IMR-90 (cell line): ENCODE measurements around the gene LHFPL5. TPM values are rescaled to one million over a fixed set of nuclear protein-coding genes. Genes with fewer than 3 reads are reported as not detected.

Experiments used
- ATAC-seq: fragments of 200-7000 bp; cut with Tn5 transposase; 2 replicates; pipeline ENCODE4 v1.9.1; 2020; ENCODE audit warnings: low read depth, mild to moderate bottlenecking, moderate library complexity
- BruUV-seq: library from RNA; stranded (reverse); fragments of 400-500 nt; replicated peaks from 2 replicates; lab custom pipeline; 2021; lab: Mats Ljungman, UMichigan
- CTCF ChIA-PET: fragments of 300-600 bp; formaldehyde crosslinking; extraction: SDS; loops from one replicate; lab custom pipeline; 2021; ENCODE audit warnings: antibody characterized with exemption; lab: Yijun Ruan, JAX
- POLR2A ChIA-PET: fragments of 300-600 bp; sonication (Branson Sonifier 250); formaldehyde crosslinking; loops from one replicate; lab custom pipeline; 2022; ENCODE audit warnings: antibody characterized with exemption; ENCODE audit not compliant: unreplicated experiment; lab: Charles Lee
- DNase-seq: peaks from one replicate; pipeline ENCODE4 v3.0.0; 2013
- H2AFZ ChIP-seq: replicated peaks from 2 replicates; pipeline ENCODE3; 2013; ENCODE audit warnings: low read length, mild to moderate bottlenecking; ENCODE audit not compliant: poor library complexity
- H2AK5ac ChIP-seq: 2 replicates; pipeline ENCODE4 v1.6.1; 2013; ENCODE audit warnings: low read depth, low read length, inconsistent platforms
- H2AK9ac ChIP-seq: replicated peaks from 2 replicates; pipeline ENCODE3; 2013; ENCODE audit warnings: mild to moderate bottlenecking, low read depth, low read length, moderate library complexity; ENCODE audit not compliant: poor library complexity
- H2BK120ac ChIP-seq: 2 replicates; pipeline ENCODE4 v1.6.1; 2013; ENCODE audit warnings: low read depth, low read length, inconsistent platforms
- H2BK15ac ChIP-seq: 3 replicates; pipeline ENCODE4 v1.6.1; 2013; ENCODE audit warnings: low read depth, low read length, inconsistent platforms
- H2BK20ac ChIP-seq: 2 replicates; pipeline ENCODE4 v1.6.1; 2013; ENCODE audit warnings: low read depth, mild to moderate bottlenecking, inconsistent platforms, low read length, moderate library complexity
- H2BK5ac ChIP-seq: 2 replicates; pipeline ENCODE4 v1.6.1; 2013; ENCODE audit warnings: mild to moderate bottlenecking, low read depth, low read length, inconsistent platforms; ENCODE audit not compliant: poor library complexity, severe bottlenecking
- H3K14ac ChIP-seq: replicated peaks from 2 replicates; pipeline ENCODE4 v1.6.1; 2013; ENCODE audit warnings: low read depth, low read length, inconsistent platforms
- H3K18ac ChIP-seq: 2 replicates; pipeline ENCODE4 v1.6.1; 2013; ENCODE audit warnings: low read depth, low read length, control low read depth
- H3K23ac ChIP-seq: 2 replicates; pipeline ENCODE4 v1.6.1; 2013; ENCODE audit warnings: low read depth, low read length, inconsistent platforms
- H3K27ac ChIP-seq: 2 replicates; pipeline ENCODE4 v1.5.1; 2013; ENCODE audit warnings: mild to moderate bottlenecking, control low read depth, low read length; ENCODE audit not compliant: insufficient read depth
- H3K27me3 ChIP-seq: 2 replicates; pipeline ENCODE4 v1.6.1; 2013; ENCODE audit warnings: low read length; ENCODE audit not compliant: control insufficient read depth, insufficient read depth
- H3K36me3 ChIP-seq: 2 replicates; pipeline ENCODE4 v1.6.1; 2013; ENCODE audit warnings: low read length, mixed read lengths; ENCODE audit not compliant: control insufficient read depth, insufficient read depth
- H3K4ac ChIP-seq: 2 replicates; pipeline ENCODE4 v1.6.1; 2013; ENCODE audit warnings: low read depth, low read length, inconsistent platforms
- H3K4me1 ChIP-seq: 2 replicates; pipeline ENCODE4 v1.6.1; 2013; ENCODE audit warnings: low read length, mixed read lengths; ENCODE audit not compliant: control insufficient read depth, insufficient read depth
- H3K4me2 ChIP-seq: 2 replicates; pipeline ENCODE4 v1.6.1; 2013; ENCODE audit warnings: low read depth, mild to moderate bottlenecking, control low read depth, low read length, moderate library complexity
- H3K4me3 ChIP-seq: 2 replicates; pipeline ENCODE4 v1.5.1; 2013; ENCODE audit warnings: low read depth, mild to moderate bottlenecking, control low read depth, low read length, moderate library complexity; ENCODE audit not compliant: insufficient read depth
- H3K56ac ChIP-seq: 2 replicates; pipeline ENCODE4 v1.6.1; 2013; ENCODE audit warnings: low read length, inconsistent platforms; ENCODE audit not compliant: insufficient read depth; ENCODE audit errors: extremely low read depth
- H3K79me1 ChIP-seq, 2 experiments: 2 replicates each; pipeline ENCODE4 v1.6.1; 2013; ENCODE audit warnings: low read length in 2 of 2, inconsistent platforms in 1 of 2, low read depth in 1 of 2
- H3K9ac ChIP-seq: 2 replicates; pipeline ENCODE4 v1.6.1; 2013; ENCODE audit warnings: low read depth, low read length, control low read depth
- H3K9me1 ChIP-seq: 2 replicates; pipeline ENCODE4 v1.6.1; 2013; ENCODE audit warnings: low read length, inconsistent platforms; ENCODE audit not compliant: insufficient read depth
- H3K9me3 ChIP-seq: 2 replicates; pipeline ENCODE4 v1.6.1; 2013; ENCODE audit warnings: low read length; ENCODE audit not compliant: control insufficient read depth, insufficient read depth
- H4K20me1 ChIP-seq: 2 replicates; pipeline ENCODE4 v1.6.1; 2013; ENCODE audit warnings: low read length, inconsistent platforms; ENCODE audit not compliant: insufficient read depth
- H4K5ac ChIP-seq: 2 replicates; pipeline ENCODE4 v1.6.1; 2013; ENCODE audit warnings: mild to moderate bottlenecking, low read depth, low read length, control low read depth
- H4K8ac ChIP-seq, 2 experiments: 2 replicates each; pipeline ENCODE4 v1.6.1; 2013; ENCODE audit warnings: low read depth in 2 of 2, low read length in 2 of 2, control low read depth in 1 of 2, inconsistent platforms in 1 of 2
- H4K91ac ChIP-seq: 2 replicates; pipeline ENCODE4 v1.6.1; 2013; ENCODE audit warnings: low read depth, low read length, inconsistent platforms; ENCODE audit not compliant: insufficient read depth
- MAFK ChIP-seq: IDR thresholded peaks from 2 replicates; pipeline ENCODE4 v1.6.1; 2012; ENCODE audit warnings: low read depth, low read length, improper control_type of control experiment
- NFE2L2 ChIP-seq: fragments of 150-350 bp; IDR thresholded peaks from 2 replicates; pipeline ENCODE4 v1.6.1; 2016; ENCODE audit warnings: low read depth, mild to moderate bottlenecking, low read length
- SMC3 ChIP-seq: fragments of 150-350 bp; IDR thresholded peaks from 2 replicates; pipeline ENCODE4 v1.6.1; 2016; ENCODE audit warnings: low read depth, mild to moderate bottlenecking, antibody characterized with exemption, low read length, moderate library complexity
- USF2 ChIP-seq: fragments of 150-350 bp; IDR thresholded peaks from 2 replicates; pipeline ENCODE4 v1.6.1; 2017; ENCODE audit warnings: mild to moderate bottlenecking, antibody characterized with exemption, low read length, low read depth
- WGBS, 2 experiments: methylation state at CpG; one replicate each; pipeline versions ENCODE4 v1.1.5 to v1.1.7; 2013; ENCODE audit warnings: missing lambda C conversion rate in 2 of 2; ENCODE audit not compliant: insufficient read length in 1 of 2; ENCODE audit errors: extremely low coverage in 2 of 2; 5-methylcytosine and 5-hydroxymethylcytosine counted together
- dilution Hi-C: fragments of 300-500 bp; cut with HindIII; formaldehyde crosslinking; loops from one replicate; pipeline ENCODE4 v1.14.3; 2018; ENCODE audit warnings: low sequenced_read_pairs; ENCODE audit not compliant: unreplicated experiment
- in situ Hi-C: fragments of 300-500 bp; cut with MboI; formaldehyde crosslinking; loops from 3 replicates; pipeline ENCODE4 v1.14.3; 2019; ENCODE audit warnings: low sequenced_read_pairs, inconsistent platforms, mixed read lengths
- intact Hi-C: fragments of 100-400 bp; cut with micrococcal nuclease; formaldehyde crosslinking; loops from 2 replicates; pipeline ENCODE4 v1.10.0; 2022
- polyA plus RNA-seq, 3 experiments: library from polyadenylated mRNA; depleted of rRNA; stranded (reverse); fragments of >200 nt; gene quantifications; 2 replicates each; pipeline ENCODE4 v1.2.3, GENCODE V29; 2012; ENCODE audit warnings: low replicate concordance in 1 of 3
- total RNA-seq: library from RNA; depleted of rRNA; stranded (reverse); fragments of >200 nt; gene quantifications from 2 replicates; pipeline ENCODE4 v1.2.3, GENCODE V29; 2012

Gene LHFPL5
- total and polyA plus RNA-seq, 2 of the 4 experiments (the other 2 are of a cell fraction): not detected

- H2AK9ac ChIP-seq: no peak overlapping the region
- H3K4me1 ChIP-seq: no peaks in the 10 kb centered on the region
- H3K4me2 ChIP-seq: no peak overlapping the region
- ChIA-PET CTCF (no interaction called here), POLR2A (no interaction called here)
- no peak overlapping the region for H3K27ac ChIP-seq
- no peak for ATAC-seq
- WGBS, 2 experiments: 75% methylated on average over 19 of the region's 23 CpGs; no CpG with 5 or more reads in 1 of the 2 experiments
- no peak overlapping the region for H3K4ac ChIP-seq
- no TSS peak for BruUV-seq
- H3K36me3 ChIP-seq: no peaks in the 10 kb centered on the region
- H3K9me1 ChIP-seq: no peaks in the 10 kb centered on the region
- in situ Hi-C loops (no loop called here), intact Hi-C loops (no loop called here), dilution Hi-C loops (no loop called here)
- no peaks in the 10 kb centered on the region for H4K20me1 ChIP-seq
- H2BK120ac ChIP-seq: no peak overlapping the region
- H3K27me3 ChIP-seq: peaks cover 32% of the 10 kb centered on the region
- no peaks in the 10 kb centered on the region for H3K9me3 ChIP-seq
- H2BK15ac ChIP-seq: no peak overlapping the region
- H3K56ac ChIP-seq: no peak overlapping the region
- H4K5ac ChIP-seq: no peak overlapping the region
- TF ChIP-seq SMC3: no peak
- no peak for TF ChIP-seq USF2
- no peak for TF ChIP-seq NFE2L2
- TF ChIP-seq MAFK: no peak
- DNase-seq: no peak
- H4K91ac ChIP-seq: no peak overlapping the region
- H3K23ac ChIP-seq: no peak overlapping the region
- no peak overlapping the region for H2BK20ac ChIP-seq
- H3K18ac ChIP-seq: no peak overlapping the region
- H2AK5ac ChIP-seq: no peak overlapping the region
- H3K79me1 ChIP-seq: no peaks in the 10 kb centered on the region
- H2BK5ac ChIP-seq: no peak overlapping the region
- H3K14ac ChIP-seq: no peak overlapping the region
- no peak overlapping the region for H2AFZ ChIP-seq
- H4K8ac ChIP-seq: no peak overlapping the region
- no peak overlapping the region for H3K4me3 ChIP-seq
- no peak overlapping the region for H3K9ac ChIP-seq
These were observed 39.4 kb upstream of the LHFPL5 start for GRCh38 chr6:35765739-35766138.
